ENCODE results near the gene PBX3. TPM values are rescaled to one million over a fixed set of nuclear protein-coding genes. Genes with fewer than 3 reads are reported as not detected.

Gene PBX3
- polyA plus RNA-seq, 1 donor (not counting 4 experiments of a cell fraction or from before 2014, with no cell fraction given) = 26.3 TPM

DNA sequence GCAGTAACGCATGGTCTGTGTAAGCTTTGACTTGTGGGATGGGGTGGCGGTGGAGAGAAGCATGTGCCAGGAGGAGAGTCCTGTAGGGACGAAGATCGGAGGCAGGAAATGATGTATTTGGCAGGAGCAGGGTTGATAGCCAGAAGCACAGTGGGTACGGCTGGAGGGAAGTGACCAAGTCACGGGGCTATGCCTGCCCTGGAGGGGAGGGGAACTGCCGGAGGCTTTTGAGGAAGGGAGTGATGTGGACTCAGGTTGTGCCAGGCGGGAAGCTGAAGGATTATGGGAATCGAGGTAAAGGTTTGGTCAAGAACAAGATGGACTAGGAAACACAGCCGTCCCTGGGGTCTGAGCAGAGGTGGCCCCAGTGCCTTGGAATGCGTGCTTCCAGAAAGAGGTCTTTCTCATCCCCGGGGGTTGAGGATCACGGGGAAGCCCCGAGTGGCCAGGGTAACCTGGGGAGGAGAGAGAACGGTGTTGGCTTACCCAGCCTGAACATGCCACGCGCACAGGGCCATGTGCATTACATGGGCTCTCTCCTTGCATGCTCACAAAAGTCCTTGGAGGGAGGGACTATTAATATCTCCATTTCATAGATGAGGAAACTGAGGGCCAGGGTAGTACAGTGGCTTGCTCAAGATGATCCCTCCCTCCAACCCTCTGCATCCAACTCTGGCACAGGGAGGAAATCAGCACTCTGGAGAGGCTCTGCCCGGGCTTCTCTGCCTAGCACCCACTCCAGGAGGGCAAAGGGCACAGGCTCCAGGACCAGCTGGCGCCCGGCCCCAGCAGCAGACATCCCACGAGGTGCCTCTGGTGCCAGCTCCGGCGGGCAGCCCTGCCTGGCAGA, 253.8 kb downstream of the PBX3 start:
- no peaks in the 10 kb centered on the region for H3K4me1 ChIP-seq (ENCODE audit: control insufficient read depth, extremely low read depth, insufficient read depth, low read length)
- H2AFZ ChIP-seq (ENCODE audit: control insufficient read depth, low read length) = no peak overlapping the region
- no peaks in the 10 kb centered on the region for H3K36me3 ChIP-seq (ENCODE audit: control insufficient read depth in 2 of 2, extremely low read depth in 1 of 2, insufficient read depth in 2 of 2, low read length in 2 of 2)
- H3K27ac ChIP-seq (ENCODE audit: control insufficient read depth, insufficient read depth, low read length) = no peak overlapping the region
- H3K9me3 ChIP-seq (ENCODE audit: control insufficient read depth, low read depth, low read length) = no peaks in the 10 kb centered on the region
- H3K9me1 ChIP-seq (ENCODE audit: control insufficient read depth, extremely low read depth, insufficient read depth, low read length) = no peaks in the 10 kb centered on the region
- H3K4me3 ChIP-seq (ENCODE audit: control insufficient read depth in 2 of 3, extremely low read depth in 1 of 3, insufficient read depth in 2 of 3, low read depth in 1 of 3, low read length in 3 of 3) = no peak overlapping the region
- H3K9ac ChIP-seq (ENCODE audit: control insufficient read depth, extremely low read depth, insufficient read depth, low read length) = no peak overlapping the region
- no peak for DNase-seq (ENCODE audit: low read depth, low spot score)
- dilution Hi-C loops (cut with MboI; ENCODE audit: extremely low pct_ligation_motif_present, low sequenced_read_pairs) = no loop called here
- peaks cover 2% of the 10 kb centered on the region for H3K27me3 ChIP-seq (ENCODE audit: control insufficient read depth, extremely low read depth, insufficient read depth, low read length)
- no peaks in the 10 kb centered on the region for H4K20me1 ChIP-seq (ENCODE audit: control insufficient read depth, extremely low read depth, insufficient read depth, low read length)
- TF ChIP-seq EZH2 (IDR thresholded peaks at IDR 0.05; ENCODE audit: low read length) = no peak
- TF ChIP-seq, protein P1, sequence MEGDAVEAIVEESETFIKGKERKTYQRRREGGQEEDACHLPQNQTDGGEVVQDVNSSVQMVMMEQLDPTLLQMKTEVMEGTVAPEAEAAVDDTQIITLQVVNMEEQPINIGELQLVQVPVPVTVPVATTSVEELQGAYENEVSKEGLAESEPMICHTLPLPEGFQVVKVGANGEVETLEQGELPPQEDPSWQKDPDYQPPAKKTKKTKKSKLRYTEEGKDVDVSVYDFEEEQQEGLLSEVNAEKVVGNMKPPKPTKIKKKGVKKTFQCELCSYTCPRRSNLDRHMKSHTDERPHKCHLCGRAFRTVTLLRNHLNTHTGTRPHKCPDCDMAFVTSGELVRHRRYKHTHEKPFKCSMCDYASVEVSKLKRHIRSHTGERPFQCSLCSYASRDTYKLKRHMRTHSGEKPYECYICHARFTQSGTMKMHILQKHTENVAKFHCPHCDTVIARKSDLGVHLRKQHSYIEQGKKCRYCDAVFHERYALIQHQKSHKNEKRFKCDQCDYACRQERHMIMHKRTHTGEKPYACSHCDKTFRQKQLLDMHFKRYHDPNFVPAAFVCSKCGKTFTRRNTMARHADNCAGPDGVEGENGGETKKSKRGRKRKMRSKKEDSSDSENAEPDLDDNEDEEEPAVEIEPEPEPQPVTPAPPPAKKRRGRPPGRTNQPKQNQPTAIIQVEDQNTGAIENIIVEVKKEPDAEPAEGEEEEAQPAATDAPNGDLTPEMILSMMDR (optimal IDR thresholded peaks at IDR 0.05 in 1 of 3, IDR thresholded peaks at IDR 0.05 in 1 of 3, conservative IDR thresholded peaks at IDR 0.05 in 1 of 3; ENCODE audit: extremely low read depth in 1 of 3, insufficient read depth in 2 of 3, low read length in 3 of 3) = no peak
- no peak for FAIRE-seq
- no peak overlapping the region for H3K4me2 ChIP-seq (ENCODE audit: control insufficient read depth, extremely low read depth, insufficient read depth, low read depth, low read length)
- H3K79me2 ChIP-seq (ENCODE audit: control insufficient read depth, insufficient read depth, low read length) = no peaks in the 10 kb centered on the region

DNA sequence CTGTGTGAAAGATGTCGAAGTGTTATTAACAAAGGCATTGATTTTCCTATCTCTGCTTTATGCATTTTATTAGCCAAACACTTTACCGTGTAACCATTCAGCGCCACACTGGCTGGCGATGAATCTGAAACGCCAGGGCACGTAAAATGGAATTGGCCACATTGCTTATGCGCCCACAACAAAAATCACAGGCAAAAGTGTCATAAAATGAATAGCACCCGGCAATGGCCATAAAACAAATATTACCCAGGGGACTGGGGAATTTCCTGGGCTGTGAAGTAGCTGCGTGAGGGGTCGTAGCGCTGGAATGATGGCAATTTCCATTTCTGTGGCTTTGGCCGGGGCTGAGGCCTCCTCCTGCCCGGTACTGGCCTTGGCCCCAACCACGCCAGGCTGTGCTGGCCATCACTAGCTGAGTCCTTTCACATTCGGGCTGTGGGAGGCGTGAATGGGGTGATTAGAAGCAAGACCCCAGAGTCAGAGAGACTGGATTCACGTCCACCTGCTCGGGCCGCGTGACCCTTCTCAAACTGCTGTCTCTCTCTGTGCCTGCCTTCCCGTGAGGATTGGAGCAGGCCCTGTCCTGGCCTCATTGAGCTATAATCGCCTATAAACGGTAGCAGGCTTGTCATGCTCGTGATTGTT, 254.5 kb downstream of the PBX3 start:
- FAIRE-seq (no peak), DNase-seq (ENCODE audit: low read depth, low spot score) (no peak)
- H3K9ac ChIP-seq (ENCODE audit: control insufficient read depth, extremely low read depth, insufficient read depth, low read length) = no peak overlapping the region
- dilution Hi-C loops (cut with MboI; ENCODE audit: extremely low pct_ligation_motif_present, low sequenced_read_pairs) = no loop called here
- H3K9me1 ChIP-seq (ENCODE audit: control insufficient read depth, extremely low read depth, insufficient read depth, low read length) = no peaks in the 10 kb centered on the region
- no peaks in the 10 kb centered on the region for H3K4me1 ChIP-seq (ENCODE audit: control insufficient read depth, extremely low read depth, insufficient read depth, low read length)
- no peaks in the 10 kb centered on the region for H3K79me2 ChIP-seq (ENCODE audit: control insufficient read depth, insufficient read depth, low read length)
- H4K20me1 ChIP-seq (ENCODE audit: control insufficient read depth, extremely low read depth, insufficient read depth, low read length) = no peaks in the 10 kb centered on the region
- H3K27me3 ChIP-seq (ENCODE audit: control insufficient read depth, extremely low read depth, insufficient read depth, low read length) = peaks cover 2% of the 10 kb centered on the region
- no peak overlapping the region for H3K4me3 ChIP-seq (ENCODE audit: control insufficient read depth in 2 of 3, extremely low read depth in 1 of 3, insufficient read depth in 2 of 3, low read depth in 1 of 3, low read length in 3 of 3)
- TF ChIP-seq EZH2 (IDR thresholded peaks at IDR 0.05; ENCODE audit: low read length) = no peak
- TF ChIP-seq, protein P1 (optimal IDR thresholded peaks at IDR 0.05 in 1 of 3, IDR thresholded peaks at IDR 0.05 in 1 of 3, conservative IDR thresholded peaks at IDR 0.05 in 1 of 3; ENCODE audit: extremely low read depth in 1 of 3, insufficient read depth in 2 of 3, low read length in 3 of 3) = no peak
- no peak overlapping the region for H3K4me2 ChIP-seq (ENCODE audit: control insufficient read depth, extremely low read depth, insufficient read depth, low read depth, low read length)
- no peaks in the 10 kb centered on the region for H3K9me3 ChIP-seq (ENCODE audit: control insufficient read depth, low read depth, low read length)
- H3K27ac ChIP-seq (ENCODE audit: control insufficient read depth, insufficient read depth, low read length) = no peak overlapping the region
- no peaks in the 10 kb centered on the region for H3K36me3 ChIP-seq (ENCODE audit: control insufficient read depth in 2 of 2, extremely low read depth in 1 of 2, insufficient read depth in 2 of 2, low read length in 2 of 2)
- H2AFZ ChIP-seq (ENCODE audit: control insufficient read depth, low read length) = no peak overlapping the region
